HepG2 (cell line): ENCODE data around the gene PCGF2. TPM values are rescaled to one million over a fixed set of nuclear protein-coding genes. Genes with fewer than 3 reads are reported as not detected.

Experiments used
- ATRX ChIP-seq: sonication (generic); formaldehyde crosslinking; IDR thresholded peaks from 2 replicates; pipeline ENCODE4 v1.4.0; 2020; ENCODE audit warnings: missing genetic modification reagents, borderline replicate concordance
- FOXM1 ChIP-seq: sonication (generic); formaldehyde crosslinking; IDR thresholded peaks from 2 replicates; pipeline ENCODE4 v1.5.0; 2020; ENCODE audit warnings: missing genetic modification reagents
- HDAC1 ChIP-seq: sonication (generic); formaldehyde crosslinking; IDR thresholded peaks from 2 replicates; pipeline ENCODE4 v1.5.1; 2020; ENCODE audit warnings: mild to moderate bottlenecking, missing genetic modification reagents
- MIER2 ChIP-seq: IDR thresholded peaks from 2 replicates; pipeline ENCODE4 v1.6.1; 2016; ENCODE audit warnings: missing biosample characterization, missing genetic modification reagents
- NFKBIZ ChIP-seq: IDR thresholded peaks from 2 replicates; pipeline ENCODE4 v1.6.1; 2018; ENCODE audit warnings: missing genetic modification reagents, missing compliant biosample characterization
- ONECUT2 ChIP-seq: sonication (generic); formaldehyde crosslinking; IDR thresholded peaks from 2 replicates; pipeline ENCODE4 v1.4.0; 2020; ENCODE audit warnings: missing genetic modification reagents
- PRDM4 ChIP-seq: sonication (generic); formaldehyde crosslinking; IDR thresholded peaks from 2 replicates; pipeline ENCODE4 v1.9.0; 2021; ENCODE audit warnings: missing genetic modification reagents, borderline replicate concordance
- ZBTB8A ChIP-seq: sonication (generic); formaldehyde crosslinking; IDR thresholded peaks from 2 replicates; pipeline ENCODE4 v1.4.0; 2020; ENCODE audit warnings: mild to moderate bottlenecking, low read depth, missing genetic modification reagents, borderline replicate concordance
- ZNF281 ChIP-seq: sonication (generic); formaldehyde crosslinking; IDR thresholded peaks from 2 replicates; pipeline ENCODE4 v1.4.0; 2020; ENCODE audit warnings: missing genetic modification reagents, borderline replicate concordance
- ZNF414 ChIP-seq: sonication (generic); formaldehyde crosslinking; IDR thresholded peaks from 2 replicates; pipeline ENCODE4 v1.5.0; 2020; ENCODE audit warnings: missing genetic modification reagents
- ZUFSP ChIP-seq: sonication (generic); formaldehyde crosslinking; IDR thresholded peaks from 2 replicates; pipeline ENCODE4 v1.9.0; 2021; ENCODE audit warnings: missing genetic modification reagents, mild to moderate bottlenecking, borderline replicate concordance
- ZXDC ChIP-seq: sonication (generic); formaldehyde crosslinking; IDR thresholded peaks from 2 replicates; pipeline ENCODE4 v1.5.0; 2020; ENCODE audit warnings: mild to moderate bottlenecking, missing genetic modification reagents
- polyA plus RNA-seq, 8 experiments: library from polyadenylated mRNA; depleted of rRNA in 3 of 8; stranded (reverse) in 7 of 8; unstranded in 1 of 8; fragments of >200 nt; fragmentation: Illumina TruSeq in 4 of 8; extraction: Trizol in 4 of 8; gene quantifications; 2 replicates each; pipeline versions ENCODE4 v1.2.1 to v1.2.3, GENCODE V29; 2011 to 2016; ENCODE audit warnings: low read depth in 4 of 8, missing spikeins in 1 of 8, mixed read lengths in 1 of 8; ENCODE audit not compliant: insufficient read depth in 1 of 8
- total RNA-seq, 5 experiments: library from RNA; depleted of rRNA; stranded (reverse); fragments of >200 nt; fragmentation: Illumina TruSeq; extraction: Trizol; gene quantifications; 2 replicates each; pipeline ENCODE4 v1.2.3, GENCODE V29; 2016; ENCODE audit warnings: low read depth in 1 of 5

The PCGF2 gene
- total and polyA plus RNA-seq, 2 of the 13 experiments (the other 11 are each of a cell fraction or from before 2014, with no cell fraction given), result 11.6 to 29.4 TPM

GRCh38 chr17:38702166-38702915 is 45.8 kb downstream of the PCGF2 start (continued):
- TF ChIP-seq ZNF281 (CRISPR knock-in tag), result peak; percentile 63; the same call in 1 of the 2 replicates
- peak; percentile 52; the same call in 1 of the 2 replicates for TF ChIP-seq NFKBIZ (CRISPR knock-in tag)
- peak; percentile 73; the same call in 1 of the 2 replicates for TF ChIP-seq PRDM4 (CRISPR knock-in tag)
- peak; percentile 23; the same call in 1 of the 2 replicates for TF ChIP-seq ZXDC (CRISPR knock-in tag)
- TF ChIP-seq HDAC1 (CRISPR knock-in tag), result peak; percentile 58
- peak; percentile 42; the same call in 1 of the 2 replicates for TF ChIP-seq ONECUT2 (CRISPR knock-in tag)
- 0 out of 2 replicates have a peak, but pooled peaks have one; percentile 14 for TF ChIP-seq ZUFSP (CRISPR knock-in tag)
- TF ChIP-seq ZBTB8A, result no peak
- 0 out of 2 replicates have a peak, but pooled peaks have one; percentile 47 for TF ChIP-seq MIER2 (CRISPR knock-in tag)
- no peak; the same call in 1 of the 2 replicates for TF ChIP-seq FOXM1
- no peak; the same call in none of the 2 replicates for TF ChIP-seq ZNF414 (CRISPR knock-in tag)
- TF ChIP-seq ATRX (CRISPR knock-in tag), result no peak
